Measurements from ENCODE around the gene CEBPG. TPM values are rescaled to one million over a fixed set of nuclear protein-coding genes. Genes with fewer than 3 reads are reported as not detected.

CEBPG gene
- total RNA-seq, 1 experiment from 2014 or later: 47.3 TPM

DNA sequence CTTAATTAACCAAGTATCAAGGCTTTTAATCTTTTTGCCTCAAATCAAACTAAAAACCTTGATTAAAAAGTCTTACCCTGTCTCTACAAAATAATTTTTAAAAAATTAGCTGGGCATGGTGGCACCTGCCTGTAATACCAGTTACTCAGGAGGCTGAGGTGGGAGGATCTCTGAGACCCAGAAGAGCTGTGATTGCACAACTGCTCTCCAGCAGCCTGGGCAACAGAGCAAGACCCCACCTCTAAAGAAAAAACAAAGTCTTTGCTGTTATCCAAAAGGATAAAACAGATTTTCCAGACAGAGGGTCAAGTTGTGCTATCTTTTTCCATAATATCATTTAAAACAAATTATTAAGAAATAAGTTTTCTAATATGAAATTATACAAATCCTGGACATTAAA, 26.8 kb upstream of the CEBPG start:
- H3K4me1 ChIP-seq (ENCODE audit: low read length): no peaks in the 10 kb centered on the region
- H2AFZ ChIP-seq (ENCODE audit: low read length): no peak overlapping the region
- H3K4me2 ChIP-seq (ENCODE audit: low read depth, low read length, poor library complexity, severe bottlenecking): no peak overlapping the region
- H3K9me2 ChIP-seq (replicated peaks; ENCODE audit: insufficient read depth, low read length): no peaks in the 10 kb centered on the region
- no peak overlapping the region for H3K4me3 ChIP-seq (ENCODE audit: low read length)
- no peaks in the 10 kb centered on the region for H4K20me1 ChIP-seq (ENCODE audit: insufficient read depth, low read depth, low read length)
- H3K27ac ChIP-seq (ENCODE audit: low read length): no peak overlapping the region
- H3K27me3 ChIP-seq (ENCODE audit: low read length): no peaks in the 10 kb centered on the region
- H3K9ac ChIP-seq (ENCODE audit: low read length): no peak overlapping the region
- no peaks in the 10 kb centered on the region for H3K36me3 ChIP-seq (ENCODE audit: insufficient read depth, low read length)
- H3K79me2 ChIP-seq (ENCODE audit: low read length): no peaks in the 10 kb centered on the region
- no peak for DNase-seq
- H3K9me3 ChIP-seq (ENCODE audit: low read length): no peaks in the 10 kb centered on the region

DNA sequence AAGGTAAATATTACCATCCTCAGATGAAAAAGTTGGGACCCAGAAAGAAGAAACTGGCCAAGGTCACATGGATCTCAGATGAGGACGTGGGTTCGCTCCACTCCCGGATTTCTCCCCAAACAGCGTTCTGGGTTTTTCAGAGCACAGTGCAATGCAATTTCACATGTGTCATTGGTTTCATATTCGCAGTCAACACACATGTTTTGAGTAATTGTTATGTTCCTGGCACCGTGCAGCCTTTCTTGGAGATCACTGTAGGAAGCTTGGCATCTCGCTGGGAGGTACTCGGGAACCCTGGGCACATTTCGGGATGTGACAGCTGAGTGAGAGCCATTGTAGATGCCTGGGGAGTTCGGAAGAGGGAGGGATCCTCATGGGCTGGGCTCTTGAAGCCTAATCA, 26.2 kb upstream of the CEBPG start:
- no peaks in the 10 kb centered on the region for H3K9me2 ChIP-seq (replicated peaks; ENCODE audit: insufficient read depth, low read length)
- no peak overlapping the region for H3K9ac ChIP-seq (ENCODE audit: low read length)
- no peak overlapping the region for H3K4me2 ChIP-seq (ENCODE audit: low read depth, low read length, poor library complexity, severe bottlenecking)
- H3K27me3 ChIP-seq (ENCODE audit: low read length): no peaks in the 10 kb centered on the region
- no peak overlapping the region for H3K27ac ChIP-seq (ENCODE audit: low read length)
- H3K36me3 ChIP-seq (ENCODE audit: insufficient read depth, low read length): no peaks in the 10 kb centered on the region
- H3K4me1 ChIP-seq (ENCODE audit: low read length): no peaks in the 10 kb centered on the region
- H3K79me2 ChIP-seq (ENCODE audit: low read length): no peaks in the 10 kb centered on the region
- no peaks in the 10 kb centered on the region for H3K9me3 ChIP-seq (ENCODE audit: low read length)
- no peak for DNase-seq
- no peaks in the 10 kb centered on the region for H4K20me1 ChIP-seq (ENCODE audit: insufficient read depth, low read depth, low read length)
- no peak overlapping the region for H3K4me3 ChIP-seq (ENCODE audit: low read length)
- no peak overlapping the region for H2AFZ ChIP-seq (ENCODE audit: low read length)

DNA sequence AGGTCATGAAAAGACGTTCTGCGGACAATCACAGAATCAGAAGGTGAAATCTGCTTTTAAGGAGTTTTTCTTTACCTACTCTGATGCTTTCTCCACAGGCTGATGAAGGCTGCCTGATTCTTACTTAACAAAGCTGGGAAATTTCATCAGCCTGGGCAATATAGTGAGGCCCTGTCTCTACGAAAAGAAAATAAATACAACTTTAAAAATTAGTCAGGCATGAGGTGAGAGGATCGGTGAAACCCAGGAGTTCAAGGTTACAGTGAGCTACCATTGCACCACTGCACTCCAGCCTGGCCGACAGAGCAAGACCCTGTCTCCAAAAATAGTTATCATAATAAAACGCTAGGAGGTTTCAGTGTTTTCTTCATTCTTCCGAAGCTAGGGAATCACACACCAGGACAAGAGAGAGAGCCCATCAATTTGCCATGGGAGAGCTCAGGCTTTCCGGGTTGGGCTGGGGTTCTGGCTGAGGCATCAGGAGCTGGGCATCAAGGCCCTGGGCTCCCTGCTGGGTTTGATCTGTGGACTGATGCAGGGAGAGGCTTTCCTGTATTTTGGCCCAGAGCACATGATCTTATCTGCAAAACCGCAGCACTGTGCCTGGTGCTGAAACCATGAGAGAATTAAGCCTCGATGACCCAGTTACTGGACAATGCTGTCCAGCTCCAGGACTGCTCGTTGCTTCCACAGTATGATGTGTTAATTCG, 25.1 kb upstream of the CEBPG start:
- H3K27ac ChIP-seq (ENCODE audit: low read length): no peak overlapping the region
- no peaks in the 10 kb centered on the region for H3K79me2 ChIP-seq (ENCODE audit: low read length)
- no peaks in the 10 kb centered on the region for H3K36me3 ChIP-seq (ENCODE audit: insufficient read depth, low read length)
- no peaks in the 10 kb centered on the region for H3K27me3 ChIP-seq (ENCODE audit: low read length)
- no peak overlapping the region for H3K4me2 ChIP-seq (ENCODE audit: low read depth, low read length, poor library complexity, severe bottlenecking)
- no peak overlapping the region for H2AFZ ChIP-seq (ENCODE audit: low read length)
- no peak overlapping the region for H3K9ac ChIP-seq (ENCODE audit: low read length)
- DNase-seq: no peak
- H3K4me3 ChIP-seq (ENCODE audit: low read length): no peak overlapping the region
- no peaks in the 10 kb centered on the region for H3K9me2 ChIP-seq (replicated peaks; ENCODE audit: insufficient read depth, low read length)
- H3K9me3 ChIP-seq (ENCODE audit: low read length): no peaks in the 10 kb centered on the region
- no peaks in the 10 kb centered on the region for H3K4me1 ChIP-seq (ENCODE audit: low read length)
- no peaks in the 10 kb centered on the region for H4K20me1 ChIP-seq (ENCODE audit: insufficient read depth, low read depth, low read length)

DNA sequence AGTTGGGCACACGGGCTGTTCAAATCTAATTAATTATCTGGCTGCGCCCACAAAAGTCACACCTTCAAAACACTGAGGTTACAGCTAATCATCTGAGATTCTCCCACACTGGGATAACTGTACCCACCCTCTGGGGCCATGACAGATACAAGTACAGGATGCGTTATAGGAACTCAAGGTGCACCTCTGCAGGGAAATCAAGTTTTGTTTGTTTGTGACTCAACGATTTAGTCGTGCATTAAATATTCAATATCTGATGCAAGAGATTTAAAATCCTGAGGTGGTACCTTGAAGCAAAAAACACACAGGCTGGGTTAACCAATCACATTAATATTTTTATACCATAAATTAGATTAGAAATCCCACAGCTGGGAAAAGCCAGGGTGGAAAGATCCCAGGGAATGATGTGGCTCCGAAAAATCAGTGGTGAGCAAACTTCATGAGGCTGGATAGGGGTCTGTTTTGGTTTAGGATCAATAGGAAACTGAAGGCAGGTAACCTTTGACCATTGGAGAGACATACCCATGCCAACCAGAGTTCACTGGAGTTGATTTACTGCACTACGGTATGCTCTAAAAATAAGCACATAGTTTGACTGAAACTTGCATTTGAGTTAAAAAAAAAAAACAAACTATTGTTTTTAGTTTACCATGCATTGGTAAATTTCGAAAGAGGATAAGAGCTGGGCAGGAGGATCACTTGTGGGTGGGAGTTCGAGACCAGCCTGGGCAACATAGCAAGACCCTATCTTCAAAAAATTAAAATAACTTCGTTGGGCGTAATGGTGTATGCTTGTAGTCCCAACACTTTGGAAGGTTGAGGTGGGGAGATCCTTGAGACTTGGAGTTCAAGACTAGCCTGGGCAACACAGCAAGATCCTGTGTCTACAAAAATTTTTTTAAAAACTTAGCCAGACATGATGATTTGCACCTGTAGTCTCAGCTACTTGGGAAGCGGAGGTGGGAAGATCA, 23.9 kb upstream of the CEBPG start:
- Histone ChIP-seq H3K79me2 (ENCODE audit: low read length) (no peaks in the 10 kb centered on the region), H3K36me3 (ENCODE audit: insufficient read depth, low read length) (no peaks in the 10 kb centered on the region), H3K9me3 (ENCODE audit: low read length) (no peaks in the 10 kb centered on the region), H3K4me2 (ENCODE audit: low read depth, low read length, poor library complexity, severe bottlenecking) (no peak overlapping the region), H4K20me1 (ENCODE audit: insufficient read depth, low read depth, low read length) (no peaks in the 10 kb centered on the region), H3K27ac (ENCODE audit: low read length) (no peak overlapping the region), H2AFZ (ENCODE audit: low read length) (no peak overlapping the region), H3K9me2 (replicated peaks; ENCODE audit: insufficient read depth, low read length) (no peaks in the 10 kb centered on the region), H3K4me3 (ENCODE audit: low read length) (no peak overlapping the region), H3K9ac (ENCODE audit: low read length) (no peak overlapping the region), H3K27me3 (ENCODE audit: low read length) (no peaks in the 10 kb centered on the region), H3K4me1 (ENCODE audit: low read length) (no peaks in the 10 kb centered on the region)
- DNase-seq: no peak

DNA sequence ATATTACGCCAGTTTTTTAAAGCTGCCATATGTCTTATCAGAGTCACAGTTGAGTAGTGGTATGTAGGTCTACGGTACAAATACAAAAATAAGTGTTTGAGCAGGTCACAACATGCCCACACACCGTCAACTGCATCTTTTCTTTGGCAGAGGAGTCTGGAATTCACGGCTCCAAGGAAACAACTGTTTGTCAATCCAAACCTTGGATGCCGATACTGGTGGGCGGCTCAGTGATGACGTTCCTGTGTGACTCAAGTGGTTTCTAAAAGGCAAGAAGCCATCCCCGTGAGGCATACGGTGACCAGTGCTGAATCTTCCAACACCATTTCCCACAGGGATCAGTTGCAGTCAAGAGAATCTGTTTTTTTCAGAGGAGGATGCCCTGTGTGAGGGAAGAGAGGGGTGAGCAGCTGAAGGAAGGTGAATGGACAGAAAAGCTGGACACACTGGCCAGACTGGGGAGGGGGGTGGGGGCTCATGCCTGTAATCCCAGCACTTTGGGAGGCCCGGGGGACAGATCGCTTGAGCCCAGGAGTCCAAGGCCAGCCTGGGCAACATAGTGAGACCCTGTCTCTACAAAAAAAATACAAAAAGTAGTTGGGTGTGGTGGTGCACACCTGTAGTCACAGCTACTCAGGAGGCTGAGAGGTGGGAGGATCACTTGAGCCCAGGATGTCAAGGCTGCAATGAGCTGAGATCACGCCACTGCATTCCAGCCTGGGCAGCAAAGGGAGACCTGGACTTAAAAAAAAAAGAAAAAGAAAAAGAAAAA, 22.8 kb upstream of the CEBPG start:
- no peaks in the 10 kb centered on the region for H4K20me1 ChIP-seq (ENCODE audit: insufficient read depth, low read depth, low read length)
- no peaks in the 10 kb centered on the region for H3K27me3 ChIP-seq (ENCODE audit: low read length)
- no peak overlapping the region for H3K4me3 ChIP-seq (ENCODE audit: low read length)
- no peak overlapping the region for H3K27ac ChIP-seq (ENCODE audit: low read length)
- no peak overlapping the region for H3K9ac ChIP-seq (ENCODE audit: low read length)
- H3K4me2 ChIP-seq (ENCODE audit: low read depth, low read length, poor library complexity, severe bottlenecking): no peak overlapping the region
- no peaks in the 10 kb centered on the region for H3K79me2 ChIP-seq (ENCODE audit: low read length)
- no peaks in the 10 kb centered on the region for H3K9me2 ChIP-seq (replicated peaks; ENCODE audit: insufficient read depth, low read length)
- H2AFZ ChIP-seq (ENCODE audit: low read length): no peak overlapping the region
- no peaks in the 10 kb centered on the region for H3K9me3 ChIP-seq (ENCODE audit: low read length)
- no peaks in the 10 kb centered on the region for H3K4me1 ChIP-seq (ENCODE audit: low read length)
- H3K36me3 ChIP-seq (ENCODE audit: insufficient read depth, low read length): no peaks in the 10 kb centered on the region
- DNase-seq: no peak

DNA sequence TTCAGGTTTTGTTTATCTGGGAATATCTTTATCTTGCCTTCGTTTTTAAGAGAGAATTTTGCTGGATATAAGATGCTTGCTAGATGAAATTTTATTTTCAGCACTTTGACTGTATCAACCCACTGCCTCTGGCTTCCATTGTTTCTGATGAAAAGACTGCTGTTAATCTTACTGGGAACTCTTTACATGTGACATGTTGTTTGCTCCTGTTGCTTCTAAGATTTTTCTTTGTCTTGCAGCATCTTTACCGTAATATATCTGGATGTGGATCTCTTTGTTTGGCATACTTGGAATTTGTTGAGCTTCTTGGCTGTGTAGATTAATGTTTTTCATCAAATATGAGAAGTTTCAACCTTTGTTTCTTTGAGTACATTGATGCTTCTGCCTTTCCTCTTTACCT, 18.0 kb upstream of the CEBPG start:
- no peaks in the 10 kb centered on the region for H3K4me1 ChIP-seq (ENCODE audit: low read length)
- no peak overlapping the region for H3K4me3 ChIP-seq (ENCODE audit: low read length)
- H3K9me2 ChIP-seq (replicated peaks; ENCODE audit: insufficient read depth, low read length): no peaks in the 10 kb centered on the region

DNA sequence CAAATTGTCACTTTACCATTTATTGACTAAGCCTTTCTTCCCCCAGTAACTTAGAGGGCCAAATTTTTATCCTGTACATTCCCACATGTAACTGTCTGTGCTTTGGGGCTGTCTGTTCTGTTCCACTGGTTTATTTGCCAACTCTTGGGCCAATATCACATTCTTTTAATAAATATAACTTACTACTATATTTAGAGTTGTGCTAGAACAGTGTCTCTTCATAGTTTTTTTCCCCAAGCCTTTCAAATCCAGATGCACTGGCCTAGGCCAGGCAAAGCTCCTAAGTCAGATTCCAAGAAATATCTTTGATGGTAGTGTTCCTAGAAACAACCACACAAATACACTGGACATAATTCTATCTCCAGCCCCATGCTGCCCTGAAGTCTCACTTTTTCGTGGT, 16.0 kb upstream of the CEBPG start:
- no peak overlapping the region for H3K27ac ChIP-seq (ENCODE audit: low read length)
- H4K20me1 ChIP-seq (ENCODE audit: insufficient read depth, low read depth, low read length): no peaks in the 10 kb centered on the region
- H3K9me3 ChIP-seq (ENCODE audit: low read length): no peaks in the 10 kb centered on the region
- no peaks in the 10 kb centered on the region for H3K27me3 ChIP-seq (ENCODE audit: low read length)
- no peak for DNase-seq
- no peak overlapping the region for H3K4me3 ChIP-seq (ENCODE audit: low read length)
- no peaks in the 10 kb centered on the region for H3K9me2 ChIP-seq (replicated peaks; ENCODE audit: insufficient read depth, low read length)
- no peaks in the 10 kb centered on the region for H3K79me2 ChIP-seq (ENCODE audit: low read length)
- H3K4me1 ChIP-seq (ENCODE audit: low read length): no peaks in the 10 kb centered on the region
- no peak overlapping the region for H2AFZ ChIP-seq (ENCODE audit: low read length)
- no peak overlapping the region for H3K9ac ChIP-seq (ENCODE audit: low read length)
- H3K36me3 ChIP-seq (ENCODE audit: insufficient read depth, low read length): no peaks in the 10 kb centered on the region
- no peak overlapping the region for H3K4me2 ChIP-seq (ENCODE audit: low read depth, low read length, poor library complexity, severe bottlenecking)

More for the DNA sequence above, 18.0 kb upstream of the CEBPG start:
- Histone ChIP-seq H3K9me3 (ENCODE audit: low read length) (no peaks in the 10 kb centered on the region), H3K27me3 (ENCODE audit: low read length) (no peaks in the 10 kb centered on the region), H3K27ac (ENCODE audit: low read length) (no peak overlapping the region), H3K36me3 (ENCODE audit: insufficient read depth, low read length) (no peaks in the 10 kb centered on the region), H3K9ac (ENCODE audit: low read length) (no peak overlapping the region), H2AFZ (ENCODE audit: low read length) (no peak overlapping the region), H4K20me1 (ENCODE audit: insufficient read depth, low read depth, low read length) (no peaks in the 10 kb centered on the region), H3K4me2 (ENCODE audit: low read depth, low read length, poor library complexity, severe bottlenecking) (no peak overlapping the region), H3K79me2 (ENCODE audit: low read length) (no peaks in the 10 kb centered on the region)
- no peak for DNase-seq

DNA sequence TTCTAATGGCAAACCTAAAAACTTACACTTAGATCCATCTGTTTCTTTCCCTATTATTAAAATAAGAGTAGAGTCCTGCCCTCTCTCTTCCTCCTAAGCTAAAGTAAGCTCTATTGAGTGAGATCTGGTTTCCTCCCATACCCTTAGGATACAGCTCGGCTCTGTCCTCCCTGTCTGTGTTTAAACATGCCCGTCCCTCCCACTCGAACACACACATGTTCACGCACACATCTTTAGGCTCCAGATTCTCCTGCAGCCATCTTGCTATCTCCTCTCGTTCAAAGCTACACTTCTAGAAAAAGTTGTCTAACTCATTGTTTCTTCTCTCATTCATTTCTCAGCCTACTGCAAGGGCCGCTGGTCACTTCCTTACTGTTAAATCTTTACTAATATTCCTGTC, 15.1 kb upstream of the CEBPG start:
- no peak for DNase-seq
- no peaks in the 10 kb centered on the region for H4K20me1 ChIP-seq (ENCODE audit: insufficient read depth, low read depth, low read length)
- H3K4me2 ChIP-seq (ENCODE audit: low read depth, low read length, poor library complexity, severe bottlenecking): no peak overlapping the region
- no peaks in the 10 kb centered on the region for H3K4me1 ChIP-seq (ENCODE audit: low read length)
- no peaks in the 10 kb centered on the region for H3K9me3 ChIP-seq (ENCODE audit: low read length)
- H2AFZ ChIP-seq (ENCODE audit: low read length): no peak overlapping the region
- no peaks in the 10 kb centered on the region for H3K9me2 ChIP-seq (replicated peaks; ENCODE audit: insufficient read depth, low read length)
- H3K4me3 ChIP-seq (ENCODE audit: low read length): no peak overlapping the region
- no peaks in the 10 kb centered on the region for H3K36me3 ChIP-seq (ENCODE audit: insufficient read depth, low read length)
- H3K79me2 ChIP-seq (ENCODE audit: low read length): no peaks in the 10 kb centered on the region
- H3K9ac ChIP-seq (ENCODE audit: low read length): no peak overlapping the region
- no peaks in the 10 kb centered on the region for H3K27me3 ChIP-seq (ENCODE audit: low read length)
- H3K27ac ChIP-seq (ENCODE audit: low read length): no peak overlapping the region

Data from Karpas-422 (cell line).